Measurements from ENCODE around the gene MARS1. TPM values are rescaled to one million over a fixed set of nuclear protein-coding genes. Genes with fewer than 3 reads are reported as not detected.

The MARS1 gene
- total RNA-seq, 2 experiments from 2014 or later = 203 to 204 TPM

DNA sequence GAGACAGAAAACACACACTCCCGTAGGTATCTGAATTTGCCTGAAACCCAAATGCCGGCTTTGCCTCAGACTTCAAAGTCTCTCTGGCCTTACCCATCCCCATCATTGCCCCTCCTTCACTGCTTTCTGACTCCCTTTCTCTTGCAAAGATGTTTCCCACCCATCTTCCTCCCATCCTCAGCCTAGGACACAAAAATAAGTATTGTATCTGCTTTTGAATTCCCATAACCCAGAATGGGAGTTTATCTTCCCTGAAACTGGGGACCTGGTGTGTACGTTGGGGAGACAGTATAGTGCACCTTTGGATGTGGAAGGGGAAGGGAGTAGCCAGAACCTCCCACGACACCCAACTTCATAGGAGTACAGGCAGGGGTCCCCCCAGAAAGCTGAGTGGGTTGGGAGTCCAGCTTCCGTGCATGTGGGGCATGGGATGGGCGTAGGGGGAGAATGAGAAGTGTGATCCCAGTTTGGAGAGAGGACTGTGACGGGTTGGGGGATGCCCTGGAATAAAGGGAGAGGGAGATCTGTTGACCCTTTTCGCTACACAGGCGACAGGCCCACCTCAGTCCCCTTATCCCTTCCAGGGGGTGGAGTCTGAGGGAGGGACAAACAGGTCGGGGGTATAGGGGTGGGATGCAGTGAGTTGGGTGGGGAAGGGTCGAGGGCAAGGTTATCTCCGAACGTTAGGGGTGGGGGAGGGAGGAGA, 61.5 kb downstream of the MARS1 start:
- ChIA-PET CTCF (no interaction called here), POLR2A (no interaction called here)
- H3K9me3 Mint-ChIP-seq = no peaks in the 10 kb centered on the region
- H3K4me1 Mint-ChIP-seq (ENCODE audit: low read depth) = peaks cover 42% of the 10 kb centered on the region
- H3K4me3 Mint-ChIP-seq = peak overlapping the region; percentile 61
- intact Hi-C loops (cut with DNase I, micrococcal nuclease) = loop anchor here (5.0 kb wide), 2 partner anchors 62 to 72 kb away; partner anchors contain the start of genes ARHGAP9 (in 1 of the 2) and MARS1 (in 1 of the 2)
- H3K9me3 ChIP-seq (ENCODE audit: control insufficient read depth in 1 of 2, insufficient read depth in 1 of 2, low read length in 2 of 2) = no peaks in the 10 kb centered on the region
- TF ChIP-seq CTCF (IDR thresholded peaks at IDR 0.05) = no peak
- no peak overlapping the region for H3K27ac ChIP-seq (ENCODE audit: low read depth in 1 of 2, low read length in 2 of 2)
- H3K36me3 Mint-ChIP-seq (ENCODE audit: low read depth) = peaks cover 13% of the 10 kb centered on the region
- ATAC-seq (ENCODE audit: poor library complexity) (no peak), DNase-seq (no peak)
- peaks cover 4 to 8% of the 10 kb centered on the region in 2 experiments for H3K27me3 ChIP-seq (ENCODE audit: control insufficient read depth in 1 of 2, insufficient read depth in 2 of 2, low read length in 2 of 2)
- peaks cover 30% of the 10 kb centered on the region for H3K4me1 ChIP-seq (ENCODE audit: insufficient read depth, low read length)
- H3K36me3 ChIP-seq (ENCODE audit: insufficient read depth, low read length) = no peaks in the 10 kb centered on the region
- no peak overlapping the region for H3K27ac Mint-ChIP-seq
- H3K4me3 ChIP-seq (ENCODE audit: low read length) = peak overlapping the region; percentile 60
- peaks cover 4% of the 10 kb centered on the region for H3K27me3 Mint-ChIP-seq

- ChIA-PET POLR2A (no interaction called here), CTCF (no interaction called here)
- peaks cover 4% of the 10 kb centered on the region for H3K27me3 Mint-ChIP-seq
- H3K4me1 Mint-ChIP-seq (ENCODE audit: low read depth) = peaks cover 36% of the 10 kb centered on the region
- peak within 1 kb of the TSS; percentile 60 for H3K4me3 ChIP-seq (ENCODE audit: low read length)
- no peak within 1 kb of the TSS for H3K27ac Mint-ChIP-seq
- intact Hi-C loops (cut with DNase I, micrococcal nuclease) = loop anchor here (5.0 to 10.0 kb wide), 3 partner anchors 63 to 1005 kb away; partner anchors contain the start of genes ARHGAP9 (in 1 of the 2) and MARS1 (in 1 of the 2)
- H3K27me3 ChIP-seq (ENCODE audit: control insufficient read depth in 1 of 2, insufficient read depth in 2 of 2, low read length in 2 of 2) = peaks cover 4 to 8% of the 10 kb centered on the region in 2 experiments
- ATAC-seq (ENCODE audit: poor library complexity) (peak; percentile 47), DNase-seq (peak in 13 of 14 experiments; percentile 19 to 74 (median 50))
- H3K4me1 ChIP-seq (ENCODE audit: insufficient read depth, low read length) = peaks cover 30% of the 10 kb centered on the region
- no peak for TF ChIP-seq CTCF (IDR thresholded peaks at IDR 0.05)
- H3K27ac ChIP-seq (ENCODE audit: low read depth in 1 of 2, low read length in 2 of 2) = no peak within 1 kb of the TSS
- no peaks in the 10 kb centered on the region for H3K9me3 ChIP-seq (ENCODE audit: control insufficient read depth in 1 of 2, insufficient read depth in 1 of 2, low read length in 2 of 2)
- no peaks in the 10 kb centered on the region for H3K9me3 Mint-ChIP-seq
- peak within 1 kb of the TSS; percentile 61 for H3K4me3 Mint-ChIP-seq
- H3K36me3 ChIP-seq (ENCODE audit: insufficient read depth, low read length) = no peaks in the 10 kb centered on the region
- peaks cover 9% of the 10 kb centered on the region for H3K36me3 Mint-ChIP-seq (ENCODE audit: low read depth)
These were observed 62.2 kb downstream of the MARS1 start, which contains the start of gene KIF5A for GRCh38 chr12:57549909-57550640. Gene KIF5A (plus strand): TSS chr12:57550044. CDS start chr12:57550272, 228 bp downstream.

DNA sequence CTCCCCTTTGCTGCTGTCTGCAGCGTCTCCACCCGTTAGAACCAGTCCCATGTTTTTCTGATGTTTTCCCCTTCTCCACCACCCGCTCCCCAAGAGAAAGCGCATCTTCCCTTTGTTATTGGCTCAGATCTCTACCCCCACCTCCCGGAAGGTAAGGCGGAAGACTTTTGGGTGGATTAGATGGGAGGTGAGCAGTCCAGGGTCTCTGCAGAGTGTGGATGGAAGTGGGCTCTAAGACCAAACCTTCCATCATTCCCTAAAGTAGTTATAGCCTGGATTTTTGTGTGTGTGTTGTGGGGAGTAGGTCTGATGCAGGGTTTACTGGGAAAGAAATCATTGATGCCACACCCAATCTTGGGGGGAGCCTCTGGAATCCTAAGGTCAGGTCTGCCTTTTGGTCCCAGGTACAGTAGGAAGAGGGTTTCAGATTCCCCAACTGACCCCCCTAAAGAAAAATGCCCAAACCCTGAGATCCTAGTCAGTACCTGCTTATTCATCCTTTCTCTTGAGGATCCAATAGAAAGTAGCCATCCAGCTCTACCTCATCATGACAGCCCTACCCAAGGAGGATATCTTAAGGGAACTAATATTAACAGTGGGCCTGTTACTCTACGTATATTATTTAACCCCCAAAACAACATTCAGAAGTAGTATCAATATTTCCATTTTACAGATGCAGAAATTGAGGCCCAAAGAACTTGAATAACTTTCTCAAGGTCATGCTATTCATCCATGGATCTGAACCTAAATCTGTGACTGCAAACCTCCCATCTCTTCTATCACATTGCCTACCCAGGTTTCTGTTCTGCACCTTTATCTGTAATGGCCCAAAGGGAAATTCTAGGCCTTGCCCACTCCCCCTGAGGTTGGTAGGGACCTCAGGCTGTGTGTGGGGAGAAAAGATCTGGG, 63.0 kb downstream of the MARS1 start:
- H3K36me3 ChIP-seq (ENCODE audit: insufficient read depth, low read length) = no peaks in the 10 kb centered on the region
- intact Hi-C loops (cut with DNase I, micrococcal nuclease) = loop anchor here in 1 of 2 experiments (10.0 kb wide), 1 partner anchor 1006 kb away; no protein-coding TSS in a partner anchor
- H3K27me3 ChIP-seq (ENCODE audit: control insufficient read depth in 1 of 2, insufficient read depth in 2 of 2, low read length in 2 of 2) = peaks cover 4 to 8% of the 10 kb centered on the region in 2 experiments
- no peak for ATAC-seq (ENCODE audit: poor library complexity)
- ChIA-PET POLR2A (no interaction called here), CTCF (no interaction called here)
- H3K4me1 ChIP-seq (ENCODE audit: insufficient read depth, low read length) = peaks cover 26% of the 10 kb centered on the region
- no peak overlapping the region for H3K27ac ChIP-seq (ENCODE audit: low read depth in 1 of 2, low read length in 2 of 2)
- peaks cover 4% of the 10 kb centered on the region for H3K36me3 Mint-ChIP-seq (ENCODE audit: low read depth)
- peak overlapping the region; percentile 60 for H3K4me3 ChIP-seq (ENCODE audit: low read length)
- no peak for DNase-seq
- no peaks in the 10 kb centered on the region for H3K9me3 Mint-ChIP-seq
- H3K9me3 ChIP-seq (ENCODE audit: control insufficient read depth in 1 of 2, insufficient read depth in 1 of 2, low read length in 2 of 2) = no peaks in the 10 kb centered on the region
- no peak for TF ChIP-seq CTCF (IDR thresholded peaks at IDR 0.05)
- no peak overlapping the region for H3K27ac Mint-ChIP-seq
- peaks cover 4% of the 10 kb centered on the region for H3K27me3 Mint-ChIP-seq
- H3K4me1 Mint-ChIP-seq (ENCODE audit: low read depth) = peaks cover 28% of the 10 kb centered on the region
- peak overlapping the region; percentile 57 for H3K4me3 Mint-ChIP-seq
